HepG2 (cell line): ENCODE data around the gene PCIF1. TPM values are rescaled to one million over a fixed set of nuclear protein-coding genes. Genes with fewer than 3 reads are reported as not detected.

Source experiments
- ARID2 ChIP-seq: sonication (generic); formaldehyde crosslinking; IDR thresholded peaks from 2 replicates; pipeline ENCODE4 v1.8.1; 2022; ENCODE audit warnings: mild to moderate bottlenecking, missing genetic modification reagents, borderline replicate concordance
- ARNT ChIP-seq: fragments of 450-650 bp; IDR thresholded peaks from 2 replicates; pipeline ENCODE4 v1.6.1; 2017
- CBFB ChIP-seq: sonication (generic); formaldehyde crosslinking; IDR thresholded peaks from 2 replicates; pipeline ENCODE4 v1.4.0; 2020; ENCODE audit warnings: missing genetic modification reagents
- CHCHD3 ChIP-seq: sonication (generic); formaldehyde crosslinking; IDR thresholded peaks from 2 replicates; pipeline ENCODE4 v1.8.0; 2022; ENCODE audit warnings: mild to moderate bottlenecking, missing genetic modification reagents, moderate library complexity
- CHD4 ChIP-seq: fragments of 200-600 bp; sonication (generic); IDR thresholded peaks from 2 replicates; pipeline ENCODE4 v1.7.0; 2017; ENCODE audit warnings: mild to moderate bottlenecking, low read length, borderline replicate concordance
- FOXP1 ChIP-seq, 2 experiments: fragments of 450-650 bp in 1 of 2; IDR thresholded peaks; 2 replicates each; pipeline ENCODE4 v1.6.1; 2017 to 2018; ENCODE audit warnings: antibody characterized with exemption in 1 of 2
- GRHL1 ChIP-seq: sonication (generic); formaldehyde crosslinking; conservative IDR thresholded peaks from 2 replicates; pipeline ENCODE4 v1.8.0; 2022; ENCODE audit warnings: missing genetic modification reagents
- HNRNPH1 ChIP-seq: fragments of 200-400 bp; formaldehyde crosslinking; optimal IDR thresholded peaks from 2 replicates; pipeline ENCODE3; 2017; ENCODE audit warnings: mild to moderate bottlenecking, low read depth, low read length
- MIER2 ChIP-seq: IDR thresholded peaks from 2 replicates; pipeline ENCODE4 v1.6.1; 2016; ENCODE audit warnings: missing biosample characterization, missing genetic modification reagents
- MXD3 ChIP-seq: IDR thresholded peaks from 2 replicates; pipeline ENCODE4 v1.6.1; 2016; ENCODE audit warnings: mild to moderate bottlenecking, missing biosample characterization, missing genetic modification reagents
- NKX3-1 ChIP-seq: sonication (generic); formaldehyde crosslinking; IDR thresholded peaks from 2 replicates; pipeline ENCODE4 v1.5.0; 2020; ENCODE audit warnings: missing genetic modification reagents
- NR2F1 ChIP-seq, 2 experiments: fragments of 450-650 bp in 1 of 2; formaldehyde crosslinking in 1 of 2; IDR thresholded peaks; 2 replicates each; pipeline versions ENCODE4 v1.5.0 to v1.6.1; 2016 to 2020; ENCODE audit warnings: mild to moderate bottlenecking in 1 of 2, missing compliant biosample characterization in 1 of 2, missing genetic modification reagents in 1 of 2, moderate library complexity in 1 of 2
- RFX5 ChIP-seq: IDR thresholded peaks from 2 replicates; pipeline ENCODE4 v1.6.1; 2011; ENCODE audit warnings: low read depth, low read length, improper control_type of control experiment
- SALL2 ChIP-seq: sonication (generic); formaldehyde crosslinking; IDR thresholded peaks from 2 replicates; pipeline ENCODE4 v1.8.1; 2023; ENCODE audit warnings: mild to moderate bottlenecking, missing genetic modification reagents, inconsistent platforms
- SCMH1 ChIP-seq: sonication (generic); formaldehyde crosslinking; IDR thresholded peaks from 2 replicates; pipeline ENCODE4 v1.9.0; 2021; ENCODE audit warnings: missing genetic modification reagents, mild to moderate bottlenecking, borderline replicate concordance
- YEATS4 ChIP-seq: sonication (generic); formaldehyde crosslinking; IDR thresholded peaks from 2 replicates; pipeline ENCODE4 v1.4.0; 2020; ENCODE audit warnings: missing genetic modification reagents, borderline replicate concordance
- ZNF253 ChIP-seq: sonication (generic); formaldehyde crosslinking; IDR thresholded peaks from 2 replicates; pipeline ENCODE4 v1.8.0; 2022; ENCODE audit warnings: mild to moderate bottlenecking, missing genetic modification reagents, borderline replicate concordance
- ZNF337 ChIP-seq: sonication (generic); formaldehyde crosslinking; IDR thresholded peaks from 2 replicates; pipeline ENCODE4 v1.5.1; 2020; ENCODE audit warnings: missing genetic modification reagents, low read depth, mild to moderate bottlenecking, borderline replicate concordance
- ZNF382 ChIP-seq: sonication (generic); formaldehyde crosslinking; IDR thresholded peaks from 2 replicates; pipeline ENCODE4 v1.5.0; 2020; ENCODE audit warnings: missing genetic modification reagents, mild to moderate bottlenecking, borderline replicate concordance
- ZNF512B ChIP-seq: sonication (generic); formaldehyde crosslinking; IDR thresholded peaks from 2 replicates; pipeline ENCODE4 v1.5.1; 2020; ENCODE audit warnings: missing genetic modification reagents, mild to moderate bottlenecking, borderline replicate concordance
- ZNF550 ChIP-seq: sonication (generic); formaldehyde crosslinking; IDR thresholded peaks from 2 replicates; pipeline ENCODE4 v1.4.0; 2020; ENCODE audit warnings: mild to moderate bottlenecking, missing genetic modification reagents, borderline replicate concordance
- polyA plus RNA-seq, 8 experiments: library from polyadenylated mRNA; depleted of rRNA in 3 of 8; stranded (reverse) in 7 of 8; unstranded in 1 of 8; fragments of >200 nt; fragmentation: Illumina TruSeq in 4 of 8; extraction: Trizol in 4 of 8; gene quantifications; 2 replicates each; pipeline versions ENCODE4 v1.2.1 to v1.2.3, GENCODE V29; 2011 to 2016; ENCODE audit warnings: low read depth in 4 of 8, missing spikeins in 1 of 8, mixed read lengths in 1 of 8; ENCODE audit not compliant: insufficient read depth in 1 of 8
- total RNA-seq, 5 experiments: library from RNA; depleted of rRNA; stranded (reverse); fragments of >200 nt; fragmentation: Illumina TruSeq; extraction: Trizol; gene quantifications; 2 replicates each; pipeline ENCODE4 v1.2.3, GENCODE V29; 2016; ENCODE audit warnings: low read depth in 1 of 5

The PCIF1 gene
- total and polyA plus RNA-seq, 2 of the 13 experiments (the other 11 are each of a cell fraction or from before 2014, with no cell fraction given), result 20.9 to 24.4 TPM

- TF ChIP-seq ARNT (no peak), NR2F1 (CRISPR knock-in tag; IDR thresholded peaks at IDR 0.05) (peak; percentile 18 to 47; a peak in 1 of 4 replicates), ZNF337 (CRISPR knock-in tag) (no peak), YEATS4 (CRISPR knock-in tag) (no peak), SCMH1 (CRISPR knock-in tag) (no peak), MIER2 (CRISPR knock-in tag) (peak; percentile 65; the same call in 1 of the 2 replicates), ZNF382 (CRISPR knock-in tag) (no peak), ZNF512B (no peak), GRHL1 (no peak), ZNF253 (CRISPR knock-in tag) (no peak), MXD3 (CRISPR knock-in tag) (peak; percentile 10; the same call in 1 of the 2 replicates), CHD4 (no peak), NKX3-1 (CRISPR knock-in tag) (no peak; the same call in 1 of the 2 replicates), FOXP1 (IDR thresholded peaks at IDR 0.05) (no peak), FOXP1 (CRISPR knock-in tag; IDR thresholded peaks at IDR 0.05) (no peak), HNRNPH1 (no peak), ZNF550 (CRISPR knock-in tag) (peak; percentile 81; the same call in 1 of the 2 replicates), ARID2 (CRISPR knock-in tag) (0 out of 2 replicates have a peak, but pooled peaks have one; percentile 35), RFX5 (no peak), CHCHD3 (CRISPR knock-in tag) (no peak), SALL2 (CRISPR knock-in tag) (no peak; the same call in 1 of the 2 replicates), CBFB (CRISPR knock-in tag) (peak; percentile 68; the same call in 1 of the 2 replicates)
Observed at GRCh38 chr20:45933266-45934045, 1.0 kb upstream of the PCIF1 start (continued).
